Neutrophil (primary cell): ENCODE results near the gene TTC17.
"Not testable (repeated sequence)": the region's sequence is repeated elsewhere in the genome, so short reads cannot be mapped to it uniquely, and the experiment has no call there.

Source experiments
- H3K27ac ChIP-seq: fragments of 200-600 bp; sonication (generic); 2 replicates; pipeline ENCODE4 v1.5.1; 2016; ENCODE audit warnings: mild to moderate bottlenecking, moderate library complexity
- H3K27me3 ChIP-seq: fragments of 200-600 bp; sonication (generic); 2 replicates; pipeline ENCODE4 v1.6.0; 2016; ENCODE audit warnings: mild to moderate bottlenecking
- H3K36me3 ChIP-seq: fragments of 200-600 bp; sonication (generic); 2 replicates; pipeline ENCODE4 v1.5.1; 2017
- H3K4me1 ChIP-seq, 2 experiments: fragments of 200-600 bp in 1 of 2; sonication (generic) in 1 of 2; 1 replicate in 1 of 2; 2 replicates in 1 of 2; pipeline versions ENCODE4 v1.5.1 to v1.6.1; 2013 to 2016; ENCODE audit warnings: low read depth in 1 of 2, low read length in 1 of 2, mild to moderate bottlenecking in 1 of 2, moderate library complexity in 1 of 2; ENCODE audit not compliant: control insufficient read depth in 1 of 2, insufficient read depth in 1 of 2
- H3K4me3 ChIP-seq, 2 experiments: fragments of 200-600 bp in 1 of 2; sonication (generic) in 1 of 2; 1 replicate in 1 of 2; 2 replicates in 1 of 2; pipeline ENCODE4 v1.5.1; 2013 to 2016; ENCODE audit warnings: low read depth in 1 of 2, low read length in 1 of 2, mild to moderate bottlenecking in 1 of 2, moderate library complexity in 1 of 2
- H3K9me3 ChIP-seq: fragments of 200-600 bp; sonication (generic); 2 replicates; pipeline ENCODE4 v1.5.1; 2016
- TF ChIP-seq, protein P1 (sequence below): fragments of 200-600 bp; sonication (generic); IDR thresholded peaks from 2 replicates; pipeline ENCODE4 v1.5.1; 2016; ENCODE audit warnings: antibody characterized with exemption

The TTC17 gene

DNA sequence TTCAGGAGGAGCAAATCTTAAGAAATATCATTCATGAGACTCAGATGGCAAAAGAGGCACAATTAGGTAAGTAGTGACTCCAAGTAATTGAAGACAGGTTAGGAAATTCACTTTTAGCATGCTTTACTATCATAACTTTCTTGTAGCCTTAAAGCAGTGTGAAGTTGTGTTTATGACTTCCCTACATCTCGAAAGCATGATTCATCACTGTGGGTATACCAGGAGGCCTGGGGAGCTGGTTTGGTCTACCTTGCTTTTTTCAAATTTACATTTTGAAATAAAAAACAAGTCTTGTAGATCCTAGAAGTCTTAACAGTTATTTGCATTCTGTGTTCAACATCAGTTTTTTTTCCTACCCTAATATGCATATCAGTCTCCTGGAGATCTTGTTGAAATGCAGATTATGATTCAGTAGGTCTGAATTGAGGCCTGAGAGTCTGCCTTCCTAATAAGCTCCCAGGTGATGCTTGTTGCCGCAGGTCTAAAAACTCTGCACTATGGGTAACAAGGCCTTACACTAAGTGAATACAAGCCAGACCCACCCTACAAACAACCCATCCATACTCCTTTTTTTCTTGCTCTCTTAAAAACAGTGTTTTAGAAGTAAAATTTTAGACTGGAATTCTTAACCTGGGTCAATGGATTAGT lies 41.4 kb downstream of the TTC17 start:
- Histone ChIP-seq H3K9me3 (no peaks in the 10 kb centered on the region), H3K4me1 (no peaks in the 10 kb centered on the region), H3K27me3 (no peaks in the 10 kb centered on the region), H3K4me3 (no peak overlapping the region), H3K27ac (no peak overlapping the region), H3K36me3 (peaks cover 93% of the 10 kb centered on the region)
- TF ChIP-seq, protein P1, sequence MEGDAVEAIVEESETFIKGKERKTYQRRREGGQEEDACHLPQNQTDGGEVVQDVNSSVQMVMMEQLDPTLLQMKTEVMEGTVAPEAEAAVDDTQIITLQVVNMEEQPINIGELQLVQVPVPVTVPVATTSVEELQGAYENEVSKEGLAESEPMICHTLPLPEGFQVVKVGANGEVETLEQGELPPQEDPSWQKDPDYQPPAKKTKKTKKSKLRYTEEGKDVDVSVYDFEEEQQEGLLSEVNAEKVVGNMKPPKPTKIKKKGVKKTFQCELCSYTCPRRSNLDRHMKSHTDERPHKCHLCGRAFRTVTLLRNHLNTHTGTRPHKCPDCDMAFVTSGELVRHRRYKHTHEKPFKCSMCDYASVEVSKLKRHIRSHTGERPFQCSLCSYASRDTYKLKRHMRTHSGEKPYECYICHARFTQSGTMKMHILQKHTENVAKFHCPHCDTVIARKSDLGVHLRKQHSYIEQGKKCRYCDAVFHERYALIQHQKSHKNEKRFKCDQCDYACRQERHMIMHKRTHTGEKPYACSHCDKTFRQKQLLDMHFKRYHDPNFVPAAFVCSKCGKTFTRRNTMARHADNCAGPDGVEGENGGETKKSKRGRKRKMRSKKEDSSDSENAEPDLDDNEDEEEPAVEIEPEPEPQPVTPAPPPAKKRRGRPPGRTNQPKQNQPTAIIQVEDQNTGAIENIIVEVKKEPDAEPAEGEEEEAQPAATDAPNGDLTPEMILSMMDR: no peak

DNA sequence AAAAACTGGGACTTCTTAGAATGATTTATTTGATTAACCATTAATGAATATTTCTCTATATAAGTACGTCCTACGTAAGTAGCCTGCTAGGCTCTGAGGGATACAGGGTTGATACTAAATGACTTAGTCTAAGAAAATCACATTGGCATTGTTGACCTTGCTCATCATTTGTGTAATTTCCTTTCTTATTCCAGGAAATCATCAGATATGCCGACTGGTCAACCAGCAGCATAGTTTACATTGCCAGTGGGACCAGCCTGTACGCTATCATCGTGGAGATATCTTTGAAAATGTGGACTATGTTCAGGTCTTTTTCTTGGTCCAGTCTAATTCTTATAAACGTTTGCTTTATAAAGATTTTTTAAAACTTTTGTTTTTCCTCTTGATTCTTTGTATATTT lies 42.5 kb downstream of the TTC17 start:
- TF ChIP-seq, protein P1: no peak
- H3K36me3 ChIP-seq: peaks cover 98% of the 10 kb centered on the region
- H3K27me3 ChIP-seq: no peaks in the 10 kb centered on the region

DNA sequence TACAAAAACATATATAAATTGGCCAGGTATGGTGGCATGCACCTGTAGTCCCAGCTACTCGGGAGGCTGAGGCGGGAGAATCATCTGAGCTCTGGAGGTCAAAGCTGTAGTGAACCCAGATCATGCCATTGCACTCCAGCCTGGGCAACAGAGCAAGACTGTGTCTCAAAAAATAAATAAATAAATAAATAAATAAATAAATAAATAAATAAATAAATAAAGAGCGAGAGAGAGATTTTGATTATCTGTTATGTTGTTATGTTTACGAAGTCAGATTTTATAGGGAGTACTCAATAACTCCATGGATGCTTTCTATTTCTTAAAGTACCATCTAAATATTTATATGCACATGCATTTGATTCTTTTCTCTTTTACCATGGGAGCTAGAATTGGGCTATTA lies 43.1 kb downstream of the TTC17 start:
- H3K4me1 ChIP-seq, H3K27ac ChIP-seq, H3K9me3 ChIP-seq, H3K4me3 ChIP-seq, H3K27me3 ChIP-seq: not testable (repeated sequence)
- H3K36me3 ChIP-seq: peaks cover 92% of the 10 kb centered on the region

More for the DNA sequence above, 42.5 kb downstream of the TTC17 start:
- Histone ChIP-seq H3K4me1 (no peaks in the 10 kb centered on the region), H3K9me3 (no peaks in the 10 kb centered on the region), H3K27ac (no peak overlapping the region), H3K4me3 (no peak overlapping the region)

DNA sequence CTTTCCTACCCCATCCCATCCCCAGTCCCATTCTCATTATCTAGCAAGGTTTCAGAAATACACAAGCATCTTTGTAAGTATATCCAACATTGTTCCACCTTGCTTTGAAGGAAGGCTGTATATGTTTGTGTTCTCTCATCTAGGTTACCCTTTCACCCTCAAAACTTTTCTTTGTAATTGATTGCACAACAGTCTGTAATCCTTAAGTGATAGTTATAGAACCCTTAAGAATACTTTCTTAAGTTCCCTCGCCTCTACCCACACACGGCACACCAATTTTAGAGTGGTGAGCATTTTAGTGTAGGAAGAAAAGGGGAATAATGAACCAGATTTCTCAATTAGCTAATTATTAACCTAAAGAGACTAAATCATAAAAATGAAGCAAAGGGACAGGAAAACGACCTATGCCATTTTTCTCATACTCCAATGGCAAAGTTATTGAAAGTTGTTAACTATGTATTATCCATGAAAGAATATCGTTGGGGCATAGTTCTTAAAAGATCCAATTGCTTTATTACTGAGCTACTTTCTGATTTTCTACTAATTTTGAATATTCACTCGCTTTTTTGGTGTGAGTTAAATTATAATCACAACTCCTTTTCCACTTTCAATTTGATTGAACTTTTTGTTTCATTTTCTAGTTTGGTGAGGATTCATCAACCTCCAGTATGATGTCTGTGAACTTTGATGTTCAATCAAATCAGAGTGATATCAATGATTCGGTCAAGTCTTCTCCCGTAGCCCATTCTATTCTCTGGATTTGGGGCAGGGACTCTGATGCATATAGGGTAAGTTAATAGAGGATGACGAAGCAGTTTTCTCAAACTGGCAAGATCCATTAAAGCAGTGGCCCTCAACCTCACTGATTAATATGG lies 44.9 kb downstream of the TTC17 start:
- no peaks in the 10 kb centered on the region for H3K4me1 ChIP-seq
- TF ChIP-seq, protein P1: no peak
- H3K36me3 ChIP-seq: peaks cover 91% of the 10 kb centered on the region
- H3K27me3 ChIP-seq: no peaks in the 10 kb centered on the region
- no peak overlapping the region for H3K4me3 ChIP-seq
- no peaks in the 10 kb centered on the region for H3K9me3 ChIP-seq
- no peak overlapping the region for H3K27ac ChIP-seq

DNA sequence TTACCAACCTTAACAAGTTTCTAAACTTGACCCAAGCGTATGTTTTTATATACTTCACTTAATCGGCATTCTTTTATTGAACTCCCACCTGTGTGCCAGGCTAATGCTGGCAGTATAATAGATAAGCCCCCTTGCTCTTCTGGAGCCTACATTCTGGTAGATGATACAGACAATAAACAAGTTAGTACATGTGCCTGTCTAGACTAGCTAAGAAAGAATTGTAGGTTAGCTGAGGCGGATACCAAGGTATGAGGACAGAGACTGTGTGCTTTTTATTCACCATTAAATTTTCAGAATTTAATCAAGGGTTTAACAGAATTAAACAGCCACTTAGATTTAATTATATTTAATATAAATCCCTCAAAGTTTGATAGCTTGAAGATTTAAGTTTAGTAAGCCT lies 45.7 kb downstream of the TTC17 start:
- TF ChIP-seq, protein P1: no peak
- H3K9me3 ChIP-seq: no peaks in the 10 kb centered on the region
- H3K27me3 ChIP-seq: no peaks in the 10 kb centered on the region
- H3K27ac ChIP-seq: no peak overlapping the region
- peaks cover 91% of the 10 kb centered on the region for H3K36me3 ChIP-seq
- no peaks in the 10 kb centered on the region for H3K4me1 ChIP-seq
- H3K4me3 ChIP-seq: no peak overlapping the region
